GM12873 (cell line): ENCODE results near the gene CCL19.

Source experiments
- TF ChIP-seq, protein P1 (sequence below): IDR thresholded peaks from 2 replicates; pipeline ENCODE4 v1.5.1; 2012; ENCODE audit warnings: low read depth, mild to moderate bottlenecking, moderate library complexity, low read length, control low read depth; ENCODE audit not compliant: insufficient read depth; ENCODE audit errors: missing control alignments

The CCL19 gene

DNA sequence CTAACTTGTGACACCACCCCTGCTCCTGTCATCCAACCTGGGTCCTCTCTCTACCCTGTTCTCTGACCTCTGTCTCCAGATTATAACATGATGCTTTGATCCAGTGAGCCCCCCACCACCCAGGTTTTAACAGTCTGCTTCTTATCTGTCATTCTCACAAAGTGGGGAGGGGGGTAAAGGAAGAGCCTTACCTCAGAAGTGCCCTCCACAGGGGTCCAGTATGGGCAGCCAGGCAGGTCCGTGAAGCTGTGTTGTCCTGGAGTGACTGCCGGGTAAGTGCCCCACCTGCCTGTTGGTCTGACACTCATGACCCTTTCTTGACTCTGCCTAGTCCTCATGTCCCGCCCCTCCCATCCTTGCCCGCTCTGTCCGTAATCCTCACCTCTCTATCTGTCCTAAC is 35.7 kb downstream of the CCL19 start:
- TF ChIP-seq, protein P1, sequence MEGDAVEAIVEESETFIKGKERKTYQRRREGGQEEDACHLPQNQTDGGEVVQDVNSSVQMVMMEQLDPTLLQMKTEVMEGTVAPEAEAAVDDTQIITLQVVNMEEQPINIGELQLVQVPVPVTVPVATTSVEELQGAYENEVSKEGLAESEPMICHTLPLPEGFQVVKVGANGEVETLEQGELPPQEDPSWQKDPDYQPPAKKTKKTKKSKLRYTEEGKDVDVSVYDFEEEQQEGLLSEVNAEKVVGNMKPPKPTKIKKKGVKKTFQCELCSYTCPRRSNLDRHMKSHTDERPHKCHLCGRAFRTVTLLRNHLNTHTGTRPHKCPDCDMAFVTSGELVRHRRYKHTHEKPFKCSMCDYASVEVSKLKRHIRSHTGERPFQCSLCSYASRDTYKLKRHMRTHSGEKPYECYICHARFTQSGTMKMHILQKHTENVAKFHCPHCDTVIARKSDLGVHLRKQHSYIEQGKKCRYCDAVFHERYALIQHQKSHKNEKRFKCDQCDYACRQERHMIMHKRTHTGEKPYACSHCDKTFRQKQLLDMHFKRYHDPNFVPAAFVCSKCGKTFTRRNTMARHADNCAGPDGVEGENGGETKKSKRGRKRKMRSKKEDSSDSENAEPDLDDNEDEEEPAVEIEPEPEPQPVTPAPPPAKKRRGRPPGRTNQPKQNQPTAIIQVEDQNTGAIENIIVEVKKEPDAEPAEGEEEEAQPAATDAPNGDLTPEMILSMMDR, result no peak

DNA sequence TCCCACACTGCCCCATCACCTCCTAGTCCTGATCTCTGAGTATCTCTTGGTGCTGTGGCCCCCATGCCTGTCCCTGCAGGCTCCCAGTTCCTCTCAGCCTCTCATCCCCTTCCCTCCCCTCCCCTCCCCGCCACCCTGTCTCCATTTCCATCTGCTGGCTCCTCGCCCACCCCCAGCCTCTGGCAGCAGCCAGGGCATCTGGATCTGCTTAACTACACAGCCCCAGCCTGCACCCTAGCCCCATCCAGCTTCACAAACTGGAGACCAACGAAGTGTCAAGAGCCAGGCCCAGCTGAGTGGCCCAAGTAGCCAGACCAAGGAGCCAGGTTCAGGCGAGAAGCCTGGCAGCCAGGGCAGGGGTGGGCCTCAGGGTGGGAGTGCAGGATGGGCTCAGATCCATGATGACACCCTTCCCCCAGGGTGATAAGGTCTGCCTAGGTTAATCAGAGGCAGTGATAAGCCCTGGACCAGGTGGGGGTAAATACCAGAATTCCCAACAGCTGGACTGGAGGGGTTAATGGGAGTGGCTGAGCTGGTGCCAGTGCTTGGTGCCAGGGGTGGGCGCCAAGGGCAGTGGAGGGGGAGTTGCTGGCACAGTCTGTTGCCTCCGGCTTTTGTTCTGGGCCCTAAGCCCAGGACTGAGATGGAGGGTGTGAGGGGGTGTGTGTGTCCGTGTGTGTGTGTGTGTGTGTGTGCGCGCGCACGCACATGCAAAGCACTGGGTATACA is 36.6 kb downstream of the CCL19 start:
- TF ChIP-seq, protein P1, result no peak

DNA sequence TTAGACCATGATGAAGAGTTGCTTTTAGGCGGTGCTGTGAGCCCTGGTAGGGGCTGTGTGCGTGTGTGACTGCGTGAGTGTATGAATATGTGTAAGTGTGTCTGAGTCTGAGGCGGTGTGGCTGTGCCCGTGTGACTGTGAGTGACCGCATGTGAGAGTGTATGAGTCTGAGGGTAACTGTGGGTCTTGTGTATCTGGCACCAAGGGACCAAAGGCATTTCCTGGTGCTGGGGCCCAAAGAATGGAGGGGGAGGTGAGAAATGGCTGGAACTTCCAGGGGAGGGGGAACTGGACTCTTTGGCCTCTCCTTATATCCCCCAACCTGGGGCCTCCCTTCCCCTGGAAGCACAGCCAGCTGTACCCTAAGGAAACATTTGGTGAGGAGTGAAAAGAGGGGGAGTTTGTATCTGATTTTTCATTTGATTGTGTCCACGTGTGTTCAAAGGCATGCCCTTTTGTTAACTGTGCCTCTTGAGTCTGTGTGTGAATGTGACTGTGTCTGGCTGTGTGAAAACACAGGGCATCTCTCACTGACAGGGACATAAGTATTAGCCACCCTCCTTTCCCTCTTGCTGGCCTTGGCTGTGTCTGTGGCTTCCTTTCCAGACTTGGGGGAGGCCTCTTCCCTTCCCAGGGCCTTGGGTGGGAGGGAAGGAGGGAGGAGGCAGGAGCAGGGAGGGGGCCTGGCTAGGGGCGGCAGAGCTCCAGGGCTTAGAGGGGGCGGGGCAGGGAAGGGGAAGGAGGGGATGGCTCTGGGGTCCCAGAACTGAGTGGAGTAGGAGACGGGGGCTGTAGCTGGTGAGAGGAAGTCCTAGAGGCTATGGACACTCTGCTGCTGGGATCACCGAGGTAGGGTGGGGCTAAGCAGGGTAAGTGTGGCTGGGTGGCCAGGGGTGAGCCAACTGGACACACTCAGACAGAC is 37.7 kb downstream of the CCL19 start:
- TF ChIP-seq, protein P1, result no peak

DNA sequence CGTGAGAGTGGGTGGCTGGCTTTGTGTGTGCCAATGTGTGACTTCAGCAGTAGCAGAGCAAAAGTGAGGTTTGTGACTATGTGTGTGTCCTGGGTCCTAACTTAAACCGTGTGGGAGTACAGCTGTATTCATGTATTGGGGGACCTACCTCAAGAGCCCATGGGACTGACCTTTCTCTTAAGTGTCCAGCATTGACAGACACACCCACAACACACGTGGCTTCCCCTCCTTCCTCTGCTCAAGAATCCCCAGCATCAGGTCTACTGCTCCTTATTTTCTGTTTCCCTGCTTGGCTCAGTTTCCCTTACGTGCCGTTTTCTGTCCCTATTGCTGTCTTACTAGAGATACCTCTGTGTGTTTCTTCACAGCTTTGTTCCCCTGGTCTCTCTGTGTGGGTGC is 38.5 kb downstream of the CCL19 start:
- TF ChIP-seq, protein P1, result no peak

DNA sequence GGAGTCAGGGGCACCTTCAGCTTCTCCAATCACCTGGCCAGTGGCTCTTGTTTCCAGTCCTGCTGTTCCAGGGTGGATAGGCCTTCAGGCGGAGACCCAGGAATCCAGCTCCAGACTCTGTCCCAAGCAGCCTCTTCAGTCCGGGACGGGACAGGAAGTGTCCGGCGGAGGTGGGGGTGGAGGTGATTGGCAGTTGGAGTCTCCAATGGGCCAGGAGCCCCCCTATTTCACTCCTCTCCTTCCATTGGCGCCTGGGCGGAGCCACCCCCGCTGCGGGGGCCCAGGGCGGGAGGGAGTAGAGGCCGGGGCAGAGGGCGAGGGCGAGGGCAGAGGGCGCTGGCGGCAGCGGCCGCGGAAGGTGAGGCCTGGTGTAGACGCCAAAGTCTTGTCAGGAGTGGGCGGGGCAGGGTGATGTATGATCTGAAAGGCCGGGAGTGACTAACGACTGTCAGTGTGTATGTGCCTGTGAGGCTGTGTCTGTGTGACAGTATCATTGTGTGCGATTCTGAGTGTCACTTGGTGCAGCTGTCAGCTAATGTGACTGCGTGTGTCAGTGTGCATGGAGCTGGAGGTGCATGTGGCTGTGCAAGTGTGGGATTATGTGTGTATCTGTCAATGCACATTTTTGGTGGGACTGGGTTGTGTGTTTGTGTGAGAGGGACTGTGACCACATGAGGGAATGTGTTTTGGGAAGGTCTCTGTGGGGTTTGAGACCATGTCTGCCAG is 39.0 kb downstream of the CCL19 start, which contains the start of gene IL11RA:
TSS of gene IL11RA (plus strand) at position 310 of the 726 bp plus-strand sequence. CDS start 3,033 bp downstream, outside the sequence.
- TF ChIP-seq, protein P1, result no peak

DNA sequence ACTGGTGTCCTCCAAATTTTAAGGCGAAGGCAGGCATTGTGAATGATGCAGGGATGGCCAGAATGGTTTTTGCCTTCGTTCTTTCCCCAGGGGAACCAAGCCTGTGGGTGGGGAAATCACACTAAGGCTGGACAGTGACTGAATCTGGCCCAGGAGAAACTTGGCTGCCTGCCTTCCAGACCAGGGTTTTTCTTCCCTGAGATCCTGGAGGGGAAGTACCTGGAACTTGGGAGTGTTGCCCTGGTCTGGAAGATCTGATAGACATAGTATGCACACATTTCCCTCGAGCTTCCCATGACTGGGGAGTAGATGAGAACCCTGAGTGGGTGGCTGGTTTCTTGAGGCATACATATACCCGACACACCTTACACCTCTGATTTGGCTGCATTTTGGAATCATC is 39.8 kb downstream of the CCL19 start:
- TF ChIP-seq, protein P1, result no peak
